Thoracic aorta (tissue), 2 donors: ENCODE results near the gene LIG1. TPM values are rescaled to one million over a fixed set of nuclear protein-coding genes. Genes with fewer than 3 reads are reported as not detected.
"Not testable (repeated sequence)": the region's sequence is repeated elsewhere in the genome, so short reads cannot be mapped to it uniquely, and the experiment has no call there.

Source experiments
- ATAC-seq: fragments of 150-250 bp; one replicate; pipeline ENCODE4 v1.8.0; 2017; ENCODE audit warnings: low read depth; ENCODE audit not compliant: insufficient number of reproducible peaks, low FRiP score
- DNase-seq: peaks from one replicate; pipeline ENCODE4 v3.0.0-alpha.2; 2020; ENCODE audit warnings: low spot score
- H3K27ac ChIP-seq, 2 donors: fragments of 200-600 bp; sonication (generic); 1 replicate in 1 of 2; 2 replicates in 1 of 2; pipeline ENCODE4 v1.5.1; 2016; ENCODE audit warnings: mild to moderate bottlenecking in 2 of 2, moderate library complexity in 2 of 2
- H3K27me3 ChIP-seq: fragments of 200-600 bp; sonication (generic); replicated peaks from 2 replicates; pipeline ENCODE4 v1.6.0; 2016; ENCODE audit warnings: mild to moderate bottlenecking; ENCODE audit not compliant: insufficient read depth
- H3K36me3 ChIP-seq: fragments of 200-600 bp; sonication (generic); one replicate; pipeline ENCODE4 v1.5.1; 2016
- H3K4me1 ChIP-seq, 2 donors: fragments of 200-600 bp; sonication (generic); 1 replicate in 1 of 2; 2 replicates in 1 of 2; pipeline versions ENCODE4 v1.5.1 to v1.6.0; 2016; ENCODE audit warnings: low read depth in 2 of 2, mild to moderate bottlenecking in 1 of 2; ENCODE audit not compliant: control insufficient read depth in 1 of 2
- H3K4me3 ChIP-seq: fragments of 200-600 bp; sonication (generic); 2 replicates; pipeline ENCODE4 v1.5.1; 2016; ENCODE audit warnings: mild to moderate bottlenecking
- H3K9me3 ChIP-seq: fragments of 200-600 bp; sonication (generic); 2 replicates; pipeline ENCODE4 v1.5.1; 2016
- total RNA-seq, 2 donors: library from RNA; depleted of rRNA; stranded (reverse); fragments of >200 nt; gene quantifications; one replicate each; pipeline versions ENCODE4 v1.1.0 to v1.2.3, GENCODE V29; 2016
- TF ChIP-seq, protein P1 (sequence below): fragments of 200-600 bp; sonication (generic); IDR thresholded peaks from one replicate; pipeline ENCODE4 v1.5.1; 2019; ENCODE audit warnings: antibody characterized with exemption

Gene LIG1
- total RNA-seq, 2 donors from 2014 or later = 5.4 to 23.2 TPM

DNA sequence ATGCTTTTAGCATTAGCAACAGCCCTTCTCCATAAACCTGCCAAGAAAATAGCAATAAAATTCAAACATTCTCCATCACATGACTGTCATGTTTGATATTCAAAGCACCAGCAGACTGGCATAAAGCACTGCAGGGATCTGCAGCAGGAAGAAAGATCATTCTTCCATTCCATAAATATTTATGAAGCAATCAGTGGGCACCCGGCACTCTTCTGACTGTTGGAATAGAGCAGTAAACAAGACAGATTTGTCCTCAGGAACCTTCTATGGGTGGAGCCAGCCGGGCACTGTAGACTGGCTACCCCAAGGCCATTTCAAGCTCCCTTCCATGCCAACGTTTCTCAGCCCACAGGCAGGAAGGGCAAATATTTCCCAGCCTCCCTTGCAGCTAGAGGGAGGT, 85.1 kb downstream of the LIG1 start:
- Histone ChIP-seq H3K27me3 (no peaks in the 10 kb centered on the region), H3K4me3 (no peak overlapping the region), H3K4me1 (no peaks in the 10 kb centered on the region), H3K36me3 (peaks cover 9% of the 10 kb centered on the region), H3K27ac (no peak overlapping the region), H3K9me3 (no peaks in the 10 kb centered on the region)
- TF ChIP-seq, protein P1, sequence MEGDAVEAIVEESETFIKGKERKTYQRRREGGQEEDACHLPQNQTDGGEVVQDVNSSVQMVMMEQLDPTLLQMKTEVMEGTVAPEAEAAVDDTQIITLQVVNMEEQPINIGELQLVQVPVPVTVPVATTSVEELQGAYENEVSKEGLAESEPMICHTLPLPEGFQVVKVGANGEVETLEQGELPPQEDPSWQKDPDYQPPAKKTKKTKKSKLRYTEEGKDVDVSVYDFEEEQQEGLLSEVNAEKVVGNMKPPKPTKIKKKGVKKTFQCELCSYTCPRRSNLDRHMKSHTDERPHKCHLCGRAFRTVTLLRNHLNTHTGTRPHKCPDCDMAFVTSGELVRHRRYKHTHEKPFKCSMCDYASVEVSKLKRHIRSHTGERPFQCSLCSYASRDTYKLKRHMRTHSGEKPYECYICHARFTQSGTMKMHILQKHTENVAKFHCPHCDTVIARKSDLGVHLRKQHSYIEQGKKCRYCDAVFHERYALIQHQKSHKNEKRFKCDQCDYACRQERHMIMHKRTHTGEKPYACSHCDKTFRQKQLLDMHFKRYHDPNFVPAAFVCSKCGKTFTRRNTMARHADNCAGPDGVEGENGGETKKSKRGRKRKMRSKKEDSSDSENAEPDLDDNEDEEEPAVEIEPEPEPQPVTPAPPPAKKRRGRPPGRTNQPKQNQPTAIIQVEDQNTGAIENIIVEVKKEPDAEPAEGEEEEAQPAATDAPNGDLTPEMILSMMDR = no peak
- no peak for ATAC-seq
- DNase-seq = no peak

- peaks cover 12% of the 10 kb centered on the region for H3K36me3 ChIP-seq
- ATAC-seq (no peak), DNase-seq (no peak)
- H3K27ac ChIP-seq = no peak overlapping the region
- H3K27me3 ChIP-seq = no peaks in the 10 kb centered on the region
- H3K4me1 ChIP-seq = no peaks in the 10 kb centered on the region
- H3K9me3 ChIP-seq = no peaks in the 10 kb centered on the region
- H3K4me3 ChIP-seq = no peak overlapping the region
- TF ChIP-seq, protein P1 = no peak
These were observed 89.0 kb downstream of the LIG1 start for GRCh38 chr19:48081106-48081505.

GRCh38 chr19:48070177-48070769, 99.9 kb downstream of the LIG1 start:
- H3K4me1 ChIP-seq, H3K27ac ChIP-seq, H3K9me3 ChIP-seq, DNase-seq, H3K27me3 ChIP-seq, ATAC-seq, H3K4me3 ChIP-seq: not testable (repeated sequence)
- peaks cover 14% of the 10 kb centered on the region for H3K36me3 ChIP-seq

- H3K27ac ChIP-seq = no peak overlapping the region
- no peak for DNase-seq
These were observed 100.7 kb downstream of the LIG1 start for GRCh38 chr19:48069435-48069834.

More at GRCh38 chr19:48069435-48069834, 100.7 kb downstream of the LIG1 start:
- Histone ChIP-seq H3K4me3 (no peak overlapping the region), H3K27me3 (no peaks in the 10 kb centered on the region), H3K9me3 (no peaks in the 10 kb centered on the region), H3K36me3 (peaks cover 17% of the 10 kb centered on the region), H3K4me1 (no peaks in the 10 kb centered on the region)
- no peak for ATAC-seq
- TF ChIP-seq, protein P1 = no peak

Other genes with a start within 250 kb of the LIG1 start
- not detected for gene BSPH1, start 178.2 kb downstream of the LIG1 start, total RNA-seq
- not detected for gene ELSPBP1, start 175.7 kb downstream of the LIG1 start, total RNA-seq
- not detected for gene CABP5, start 126.3 kb downstream of the LIG1 start, total RNA-seq
- 10 to 100 TPM; 24.2 to 35.9 TPM for gene PLA2G4C, start 59.5 kb downstream of the LIG1 start, total RNA-seq
- 1 to 10 TPM; 4.4 to 9.3 TPM for gene ZSWIM9, start 336 bp upstream of the LIG1 start, total RNA-seq
- 10 to 100 TPM; 40.8 to 50.9 TPM for gene CARD8, start 85.6 kb upstream of the LIG1 start, total RNA-seq
- gene ZNF114, start 99.7 kb upstream of the LIG1 start, total RNA-seq = under 1 TPM in 1 of 2 donors, not detected in 1; 0.27 TPM
- 10 to 100 TPM; 61.7 to 95.7 TPM for gene EMP3, start 155.2 kb upstream of the LIG1 start, total RNA-seq
- 10 to 100 TPM in 1 of 2 donors, 1 to 10 TPM in 1; 6.3 to 18.4 TPM for gene TMEM143, start 193.6 kb upstream of the LIG1 start, total RNA-seq
- gene SYNGR4, start 194.0 kb upstream of the LIG1 start, total RNA-seq = not detected
- gene KDELR1, start 221.2 kb upstream of the LIG1 start, total RNA-seq = 10 to 100 TPM; 65.6 to 79.9 TPM
- gene GRIN2D, start 223.3 kb upstream of the LIG1 start, total RNA-seq = under 1 TPM in 1 of 2 donors, not detected in 1; 0.68 TPM